DND-41 (cell line): Measurements from ENCODE around the gene CENPH.
"Not testable (repeated sequence)": the region's sequence is repeated elsewhere in the genome, so short reads cannot be mapped to it uniquely, and the experiment has no call there.

ENCODE experiments used
- CTCF ChIP-seq: IDR thresholded peaks from 2 replicates; pipeline ENCODE4 v1.5.1; 2012; ENCODE audit warnings: borderline replicate concordance, low read length, moderate library complexity, mild to moderate bottlenecking; ENCODE audit not compliant: poor library complexity, severe bottlenecking; ENCODE audit errors: extremely low read depth
- EZH2 ChIP-seq: IDR thresholded peaks from 3 replicates; pipeline ENCODE4 v1.6.1; 2012; ENCODE audit warnings: borderline replicate concordance, low read depth, mild to moderate bottlenecking, moderate library complexity, low read length, inconsistent platforms; ENCODE audit not compliant: severe bottlenecking

GRCh38 chr5:69148576-69148975, 40.8 kb upstream of the CENPH start:
- TF ChIP-seq CTCF, EZH2: not testable (repeated sequence)
